DOHH2 (cell line): Measurements from ENCODE around the gene ITLN2.

Source experiments
- H3F3A ChIP-seq: fragments of 200-600 bp; sonication (generic), shearing (Covaris generic); 2 replicates; pipeline ENCODE4 v1.6.0; 2016; ENCODE audit warnings: antibody characterized with exemption, mild to moderate bottlenecking; ENCODE audit not compliant: control insufficient read depth, insufficient read depth
- H3K27ac ChIP-seq: fragments of 200-600 bp; sonication (generic); 2 replicates; pipeline ENCODE4 v1.5.1; 2014; ENCODE audit warnings: low read depth, mild to moderate bottlenecking, low read length, moderate library complexity
- H3K27me3 ChIP-seq: fragments of 200-600 bp; sonication (generic); 2 replicates; pipeline ENCODE4 v1.6.1; 2014; ENCODE audit warnings: mild to moderate bottlenecking, low read length, mixed read lengths; ENCODE audit not compliant: control insufficient read depth
- H3K36me3 ChIP-seq: fragments of 200-600 bp; sonication (generic); 2 replicates; pipeline ENCODE4 v1.6.1; 2014; ENCODE audit warnings: mild to moderate bottlenecking, low read length, moderate library complexity, mixed read lengths; ENCODE audit not compliant: control insufficient read depth
- H3K4me1 ChIP-seq: fragments of 200-600 bp; sonication (generic); 2 replicates; pipeline ENCODE4 v1.6.1; 2014; ENCODE audit warnings: mild to moderate bottlenecking, low read length, mixed read lengths; ENCODE audit not compliant: control insufficient read depth
- H3K4me2 ChIP-seq: fragments of 200-600 bp; sonication (generic); 2 replicates; pipeline ENCODE4 v1.6.0; 2014; ENCODE audit warnings: mild to moderate bottlenecking, low read length, moderate library complexity
- H3K4me3 ChIP-seq: fragments of 200-600 bp; sonication (generic); 2 replicates; pipeline ENCODE4 v1.5.1; 2014; ENCODE audit warnings: mild to moderate bottlenecking, low read length, mixed read lengths
- H3K79me2 ChIP-seq: fragments of 200-600 bp; sonication (generic); 2 replicates; pipeline ENCODE4 v1.6.1; 2014; ENCODE audit warnings: mild to moderate bottlenecking, low read length, mixed read lengths; ENCODE audit not compliant: control insufficient read depth
- H3K9me2 ChIP-seq: fragments of 200-600 bp; sonication (generic); replicated peaks from 2 replicates; pipeline ENCODE4 v1.6.1; 2014; ENCODE audit warnings: mild to moderate bottlenecking, low read length, mixed read lengths; ENCODE audit not compliant: control insufficient read depth
- H3K9me3 ChIP-seq: fragments of 200-600 bp; sonication (generic); 2 replicates; pipeline ENCODE4 v1.6.1; 2014; ENCODE audit warnings: antibody characterized with exemption, low read length, mixed read lengths; ENCODE audit not compliant: control insufficient read depth, insufficient read depth
- H4K20me1 ChIP-seq: fragments of 200-600 bp; sonication (generic); 2 replicates; pipeline ENCODE4 v1.6.0; 2014; ENCODE audit warnings: low read depth, mild to moderate bottlenecking, antibody characterized with exemption, low read length, moderate library complexity; ENCODE audit not compliant: control insufficient read depth, insufficient read depth
- EZH2phosphoT487 ChIP-seq: fragments of 200-600 bp; sonication (generic); IDR thresholded peaks from 2 replicates; pipeline ENCODE4 v1.6.1; 2017; ENCODE audit warnings: borderline replicate concordance, mild to moderate bottlenecking, antibody characterized with exemption, low read length, moderate library complexity, mixed read lengths
- TF ChIP-seq, protein P1 (sequence below): fragments of 200-600 bp; sonication (generic); IDR thresholded peaks from one replicate; pipeline ENCODE4 v1.5.1; 2014; ENCODE audit warnings: antibody characterized with exemption, mild to moderate bottlenecking, low read depth, low read length; ENCODE audit not compliant: poor library complexity, severe bottlenecking

Gene ITLN2

DNA sequence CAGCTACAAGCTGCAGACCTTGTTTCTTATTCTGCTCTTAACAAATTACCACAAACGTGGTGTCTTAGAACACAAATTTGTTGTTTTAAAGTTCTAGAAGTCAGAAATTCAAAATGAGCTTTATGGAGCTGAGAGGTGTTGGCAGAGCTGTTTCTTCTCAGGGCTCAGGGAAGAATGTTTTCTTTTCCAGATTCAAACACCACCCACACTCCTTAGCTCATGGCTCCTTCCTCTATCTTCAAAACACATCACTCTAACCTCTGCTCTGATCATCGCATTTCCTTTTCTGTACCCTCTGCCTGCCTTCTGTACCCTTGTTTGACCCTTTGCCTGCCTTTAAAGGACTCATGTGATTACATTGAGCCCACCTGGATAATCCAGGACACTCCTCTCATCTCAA lies 42.7 kb downstream of the ITLN2 start:
- no peak overlapping the region for H3K4me3 ChIP-seq
- TF ChIP-seq EZH2phosphoT487: no peak
- TF ChIP-seq, protein P1, sequence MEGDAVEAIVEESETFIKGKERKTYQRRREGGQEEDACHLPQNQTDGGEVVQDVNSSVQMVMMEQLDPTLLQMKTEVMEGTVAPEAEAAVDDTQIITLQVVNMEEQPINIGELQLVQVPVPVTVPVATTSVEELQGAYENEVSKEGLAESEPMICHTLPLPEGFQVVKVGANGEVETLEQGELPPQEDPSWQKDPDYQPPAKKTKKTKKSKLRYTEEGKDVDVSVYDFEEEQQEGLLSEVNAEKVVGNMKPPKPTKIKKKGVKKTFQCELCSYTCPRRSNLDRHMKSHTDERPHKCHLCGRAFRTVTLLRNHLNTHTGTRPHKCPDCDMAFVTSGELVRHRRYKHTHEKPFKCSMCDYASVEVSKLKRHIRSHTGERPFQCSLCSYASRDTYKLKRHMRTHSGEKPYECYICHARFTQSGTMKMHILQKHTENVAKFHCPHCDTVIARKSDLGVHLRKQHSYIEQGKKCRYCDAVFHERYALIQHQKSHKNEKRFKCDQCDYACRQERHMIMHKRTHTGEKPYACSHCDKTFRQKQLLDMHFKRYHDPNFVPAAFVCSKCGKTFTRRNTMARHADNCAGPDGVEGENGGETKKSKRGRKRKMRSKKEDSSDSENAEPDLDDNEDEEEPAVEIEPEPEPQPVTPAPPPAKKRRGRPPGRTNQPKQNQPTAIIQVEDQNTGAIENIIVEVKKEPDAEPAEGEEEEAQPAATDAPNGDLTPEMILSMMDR: no peak
- H3K9me2 ChIP-seq: no peaks in the 10 kb centered on the region
- no peaks in the 10 kb centered on the region for H3K9me3 ChIP-seq
- peaks cover 3% of the 10 kb centered on the region; the same call in 1 of the 2 replicates for H3K27me3 ChIP-seq
- no peaks in the 10 kb centered on the region for H4K20me1 ChIP-seq
- no peaks in the 10 kb centered on the region for H3K4me1 ChIP-seq
- H3K79me2 ChIP-seq: no peaks in the 10 kb centered on the region
- no peak overlapping the region for H3K27ac ChIP-seq
- no peaks in the 10 kb centered on the region for H3F3A ChIP-seq
- H3K4me2 ChIP-seq: no peak overlapping the region
- no peaks in the 10 kb centered on the region for H3K36me3 ChIP-seq

DNA sequence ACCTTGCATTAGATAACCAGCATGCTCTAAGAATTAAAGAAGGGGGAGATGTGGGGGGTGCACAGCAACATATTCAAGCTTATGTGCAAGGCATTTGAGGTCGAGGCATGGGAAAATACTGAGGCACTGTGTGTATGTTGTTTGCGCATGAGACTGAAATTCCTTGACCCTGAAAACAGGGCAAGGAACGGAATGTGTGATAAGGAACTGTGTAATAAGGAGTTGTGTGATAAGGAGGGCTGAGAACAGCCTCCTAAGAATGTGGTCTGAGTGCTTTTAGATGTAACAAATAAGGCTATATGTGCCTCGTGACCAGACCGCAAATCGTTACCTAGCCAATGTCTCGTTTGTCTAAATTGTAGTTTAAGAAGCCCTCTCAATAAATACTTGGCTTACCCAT lies 43.2 kb downstream of the ITLN2 start:
- H3K36me3 ChIP-seq: no peaks in the 10 kb centered on the region
- H3K9me3 ChIP-seq: no peaks in the 10 kb centered on the region
- H3K4me1 ChIP-seq: no peaks in the 10 kb centered on the region
- TF ChIP-seq, protein P1: no peak
- no peak for TF ChIP-seq EZH2phosphoT487
- no peaks in the 10 kb centered on the region for H3K79me2 ChIP-seq
- H3K27me3 ChIP-seq: 0 out of 2 replicates have a peak, but pooled peaks cover 2% of the 10 kb centered on the region
- no peaks in the 10 kb centered on the region for H3F3A ChIP-seq
- H3K9me2 ChIP-seq: no peaks in the 10 kb centered on the region
- H3K4me3 ChIP-seq: no peak overlapping the region
- no peaks in the 10 kb centered on the region for H4K20me1 ChIP-seq
- no peak overlapping the region for H3K4me2 ChIP-seq
- H3K27ac ChIP-seq: no peak overlapping the region

DNA sequence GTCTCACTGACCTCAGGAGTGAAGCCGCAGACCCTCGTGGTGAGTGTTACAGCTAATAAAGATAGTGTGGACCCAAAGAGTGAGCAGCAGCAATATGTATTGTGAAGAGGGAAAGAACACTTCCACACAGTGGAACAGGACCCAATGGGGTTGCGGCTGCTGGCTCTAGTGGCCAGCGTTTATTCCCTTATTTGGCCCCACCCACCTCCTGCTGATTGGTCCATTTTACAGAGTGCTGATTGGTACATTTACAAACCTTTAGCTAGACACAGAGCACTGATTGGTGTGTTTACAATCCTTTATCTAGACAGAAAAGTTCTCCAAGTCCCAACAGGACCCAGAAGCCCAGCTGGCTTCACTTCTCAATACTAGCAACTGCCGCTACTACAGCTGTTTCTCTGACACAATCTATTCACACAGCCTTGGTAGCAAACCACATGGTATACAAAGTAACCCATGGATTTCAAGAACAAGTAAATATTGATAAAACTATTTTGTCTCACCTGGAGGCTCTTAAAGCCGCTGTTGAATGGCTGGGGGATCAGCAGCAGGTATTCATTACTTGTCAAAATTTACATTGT lies 44.3 kb downstream of the ITLN2 start:
- H3F3A ChIP-seq: no peaks in the 10 kb centered on the region
- no peaks in the 10 kb centered on the region for H3K79me2 ChIP-seq
- no peak overlapping the region for H3K4me3 ChIP-seq
- H3K4me1 ChIP-seq: no peaks in the 10 kb centered on the region
- H3K27ac ChIP-seq: no peak overlapping the region
- H4K20me1 ChIP-seq: no peaks in the 10 kb centered on the region
- no peak for TF ChIP-seq EZH2phosphoT487
- TF ChIP-seq, protein P1: no peak
- no peaks in the 10 kb centered on the region for H3K9me2 ChIP-seq
- H3K36me3 ChIP-seq: no peaks in the 10 kb centered on the region
- H3K4me2 ChIP-seq: no peak overlapping the region
- no peaks in the 10 kb centered on the region for H3K9me3 ChIP-seq
- 0 out of 2 replicates have a peak, but pooled peaks cover 2% of the 10 kb centered on the region for H3K27me3 ChIP-seq
